Transverse colon (tissue), 4 donors: ENCODE data around the gene CTNNA1.

ENCODE experiments used
- POLR2A ChIP-seq: fragments of 450-650 bp; IDR thresholded peaks from one replicate; pipeline ENCODE4 v1.6.1; 2016; ENCODE audit warnings: antibody characterized with exemption, mild to moderate bottlenecking, moderate library complexity
- POLR2AphosphoS5 ChIP-seq, 3 donors: sonication (generic); formaldehyde crosslinking; IDR thresholded peaks; one replicate each; pipeline ENCODE4 v1.6.1; 2016; ENCODE audit warnings: antibody characterized with exemption in 3 of 3
- TF ChIP-seq, protein P1 (sequence below), 5 experiments: fragments of 200-600 bp in 3 of 5; fragments of 450-650 bp in 2 of 5; sonication (generic) in 3 of 5; IDR thresholded peaks; 1 replicate in 2 of 5; 2 replicates in 3 of 5; pipeline ENCODE4 v1.5.1; 2016 to 2017; ENCODE audit warnings: antibody characterized with exemption in 5 of 5, inconsistent platforms in 3 of 5, mild to moderate bottlenecking in 2 of 5, moderate library complexity in 1 of 5

DNA sequence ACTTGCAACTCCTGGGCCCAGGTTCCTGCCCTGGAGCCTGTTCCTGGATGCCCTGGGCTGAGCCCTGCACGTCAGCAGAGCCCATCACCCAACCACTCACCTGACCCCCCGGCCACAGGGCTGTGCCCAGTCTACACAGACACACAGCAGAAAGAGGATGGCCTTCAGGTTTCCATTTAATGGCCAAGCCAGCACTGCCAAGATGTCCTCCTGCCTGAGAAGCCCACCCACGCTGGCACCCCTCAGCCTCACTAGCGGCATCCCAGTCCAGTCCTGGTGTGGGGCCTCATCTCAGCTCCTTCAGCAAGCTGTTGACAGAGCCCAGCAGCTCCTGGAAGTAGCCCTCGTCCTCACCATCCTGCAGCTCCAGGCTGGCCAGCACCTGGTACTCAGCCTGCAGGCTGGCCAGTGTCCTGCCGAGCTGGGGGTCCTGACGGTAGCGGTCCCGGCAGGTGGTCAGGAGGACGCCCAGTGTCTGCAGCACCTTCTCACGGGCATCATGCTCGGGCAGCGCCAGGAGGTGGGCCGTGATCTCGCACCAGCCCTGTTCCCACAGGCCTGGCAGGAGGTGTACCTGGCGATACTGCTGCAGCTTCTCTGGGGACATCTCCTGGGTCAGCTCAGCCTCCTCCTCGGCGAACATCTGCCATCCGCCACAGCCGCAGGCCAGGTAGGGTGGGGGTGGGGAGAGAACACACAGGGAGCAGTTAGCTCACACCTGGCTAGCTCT lies 193.8 kb downstream of the CTNNA1 start:
- TF ChIP-seq, protein P1, sequence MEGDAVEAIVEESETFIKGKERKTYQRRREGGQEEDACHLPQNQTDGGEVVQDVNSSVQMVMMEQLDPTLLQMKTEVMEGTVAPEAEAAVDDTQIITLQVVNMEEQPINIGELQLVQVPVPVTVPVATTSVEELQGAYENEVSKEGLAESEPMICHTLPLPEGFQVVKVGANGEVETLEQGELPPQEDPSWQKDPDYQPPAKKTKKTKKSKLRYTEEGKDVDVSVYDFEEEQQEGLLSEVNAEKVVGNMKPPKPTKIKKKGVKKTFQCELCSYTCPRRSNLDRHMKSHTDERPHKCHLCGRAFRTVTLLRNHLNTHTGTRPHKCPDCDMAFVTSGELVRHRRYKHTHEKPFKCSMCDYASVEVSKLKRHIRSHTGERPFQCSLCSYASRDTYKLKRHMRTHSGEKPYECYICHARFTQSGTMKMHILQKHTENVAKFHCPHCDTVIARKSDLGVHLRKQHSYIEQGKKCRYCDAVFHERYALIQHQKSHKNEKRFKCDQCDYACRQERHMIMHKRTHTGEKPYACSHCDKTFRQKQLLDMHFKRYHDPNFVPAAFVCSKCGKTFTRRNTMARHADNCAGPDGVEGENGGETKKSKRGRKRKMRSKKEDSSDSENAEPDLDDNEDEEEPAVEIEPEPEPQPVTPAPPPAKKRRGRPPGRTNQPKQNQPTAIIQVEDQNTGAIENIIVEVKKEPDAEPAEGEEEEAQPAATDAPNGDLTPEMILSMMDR (IDR thresholded peaks at IDR 0.05) = no peak
- TF ChIP-seq POLR2AphosphoS5 (IDR thresholded peaks at IDR 0.05) = no peak
- TF ChIP-seq POLR2A = no peak
